Stimulated activated CD8-positive, alpha-beta memory T cell treated with anti-CD3 and anti-CD28 coated beads, Interleukin-12 subunit alpha, Interleukin-12 subunit beta, amount 100 ng/mL, for 24 hours (primary cell): Measurements from ENCODE around the gene PIEZO1.

ENCODE experiments used
- DNase-seq: peaks from one replicate; pipeline ENCODE4 v3.0.0-alpha.2; 2020; ENCODE audit errors: extremely low read depth

PIEZO1 gene

DNA sequence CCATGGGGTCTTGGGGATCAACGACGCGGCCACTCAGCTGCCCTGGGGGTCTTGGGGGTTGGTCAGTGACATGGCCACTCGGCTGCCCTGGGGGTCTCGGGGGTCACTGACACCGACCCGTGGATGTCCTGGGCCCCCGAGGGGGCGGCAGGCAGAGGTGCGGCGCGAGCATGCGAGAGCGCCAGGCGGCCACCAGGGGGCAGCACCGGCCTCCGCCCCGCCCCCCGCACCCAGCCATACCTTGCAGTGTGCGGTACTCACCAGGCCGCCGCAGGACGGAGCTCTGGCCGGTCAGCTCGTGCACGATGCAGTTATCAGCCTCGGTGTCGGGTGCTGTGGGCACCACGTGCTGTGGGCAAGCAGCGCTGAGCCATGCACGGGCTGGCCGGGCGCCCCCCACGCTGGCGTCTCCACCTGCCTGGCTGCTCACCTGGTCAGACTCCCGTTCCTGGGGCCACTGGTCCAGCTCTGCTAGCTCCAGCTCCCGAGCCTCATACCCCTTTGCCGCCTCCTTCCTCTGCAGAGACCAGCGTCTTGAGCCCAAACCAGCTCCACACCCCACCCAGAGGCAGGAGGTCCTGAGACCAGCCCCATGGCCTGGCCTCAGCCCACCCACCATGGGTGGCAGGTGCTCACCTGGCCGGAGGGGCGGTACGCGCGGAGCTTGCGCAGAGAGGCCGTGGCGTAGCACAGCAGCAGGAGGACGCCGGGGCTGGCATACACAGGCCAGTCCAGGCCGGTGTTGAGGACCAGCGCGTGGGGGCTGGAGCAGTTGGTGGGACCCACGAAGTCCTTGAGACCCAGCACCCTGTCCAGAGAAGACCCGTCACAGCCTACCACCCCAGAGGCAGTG, 47.5 kb downstream of the PIEZO1 start:
- no peak for DNase-seq

DNA sequence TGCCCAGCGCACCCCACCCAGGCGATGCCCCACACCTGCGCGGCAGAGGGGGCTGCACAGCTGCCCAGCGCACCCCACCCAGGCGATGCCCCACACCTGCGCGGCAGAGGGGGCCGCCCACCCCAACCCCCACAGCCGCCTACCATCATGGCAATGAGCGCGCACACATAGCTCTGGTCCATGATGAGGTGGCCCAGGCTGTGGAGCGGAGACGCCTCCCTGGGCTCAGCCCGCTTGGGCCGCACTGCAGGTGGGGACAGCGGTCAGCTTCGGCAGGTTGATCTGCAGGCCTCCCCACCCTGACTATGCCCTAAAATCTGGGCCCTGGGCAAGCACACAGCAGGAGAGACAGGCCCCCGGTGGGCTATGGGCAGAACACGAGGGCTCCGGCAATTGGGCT, 48.5 kb downstream of the PIEZO1 start:
- DNase-seq, result no peak

DNA sequence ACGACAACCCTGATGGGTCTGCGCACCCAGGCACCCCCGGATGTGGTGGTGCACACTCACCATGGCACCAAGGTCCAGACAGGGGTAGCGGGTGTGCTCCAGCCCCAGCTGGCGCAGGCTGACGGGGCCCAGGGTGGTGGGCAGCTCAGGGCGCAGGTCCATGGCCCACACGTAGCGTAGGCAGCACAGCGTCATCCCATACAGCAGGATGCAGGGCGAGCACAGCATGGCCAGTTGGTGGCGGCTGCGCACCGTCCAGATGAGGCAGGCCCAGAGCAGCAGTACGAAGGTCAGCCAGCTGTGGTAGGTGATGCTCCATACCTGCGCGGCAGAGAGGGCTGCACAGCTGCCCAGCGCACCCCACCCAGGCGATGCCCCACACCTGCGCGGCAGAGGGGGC, 48.9 kb downstream of the PIEZO1 start:
- no peak for DNase-seq

DNA sequence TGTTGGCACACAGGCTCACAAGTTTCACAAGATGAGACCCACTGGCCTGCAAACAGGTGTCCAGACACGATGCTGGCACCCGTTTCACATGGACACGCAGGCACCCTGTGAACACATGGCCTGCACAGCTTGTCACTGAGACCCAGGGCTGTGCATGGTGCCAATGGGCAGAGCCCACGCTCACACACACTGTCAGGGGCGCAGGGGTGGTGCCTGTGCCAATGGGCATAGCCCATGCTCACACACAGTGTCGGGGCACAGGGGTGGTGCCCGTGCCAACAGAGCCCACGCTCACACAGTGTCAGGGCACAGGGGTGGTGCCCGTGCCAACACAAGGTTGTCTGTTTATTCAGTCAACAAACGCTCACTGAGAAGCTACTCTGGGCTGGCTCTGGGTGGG, 49.4 kb downstream of the PIEZO1 start:
- no peak for DNase-seq

DNA sequence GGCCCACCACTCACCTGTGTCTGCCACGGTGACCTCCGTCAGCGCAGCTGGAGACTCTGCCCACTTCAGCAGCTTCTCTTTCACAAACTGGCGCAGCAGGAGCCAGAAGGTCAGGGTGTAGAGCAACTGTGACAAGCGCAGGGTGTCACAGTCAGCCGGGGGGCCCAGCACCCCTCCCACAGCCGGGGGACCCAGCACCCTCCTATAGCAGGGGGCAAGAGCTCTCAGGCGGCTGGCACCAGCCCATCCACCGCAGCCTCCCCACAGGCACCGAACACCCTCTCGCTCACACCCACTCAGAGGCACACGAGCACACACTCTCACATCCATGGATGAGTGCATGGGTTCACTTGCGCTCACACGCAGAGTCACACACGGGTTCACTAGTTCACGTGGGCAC, 49.9 kb downstream of the PIEZO1 start:
- DNase-seq, result no peak

DNA sequence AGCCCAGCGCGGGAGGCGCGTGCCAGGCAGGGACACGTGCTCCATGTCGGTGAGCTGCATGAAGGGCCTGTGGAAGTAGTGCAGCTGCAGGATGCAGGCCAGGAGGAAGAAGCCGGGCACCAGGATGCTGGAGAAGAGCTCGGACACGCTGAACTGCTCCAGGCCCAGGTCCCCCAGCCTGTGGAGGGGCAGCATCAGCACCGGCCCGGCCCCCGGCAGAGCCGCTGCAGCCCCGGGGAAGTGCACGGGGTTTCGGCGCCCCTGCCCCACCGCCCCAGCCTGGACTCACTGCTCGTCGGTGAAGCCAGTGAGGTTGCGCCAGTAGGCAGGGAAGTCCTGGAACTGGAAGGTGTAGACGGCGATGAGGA, 50.7 kb downstream of the PIEZO1 start:
- no peak for DNase-seq

DNA sequence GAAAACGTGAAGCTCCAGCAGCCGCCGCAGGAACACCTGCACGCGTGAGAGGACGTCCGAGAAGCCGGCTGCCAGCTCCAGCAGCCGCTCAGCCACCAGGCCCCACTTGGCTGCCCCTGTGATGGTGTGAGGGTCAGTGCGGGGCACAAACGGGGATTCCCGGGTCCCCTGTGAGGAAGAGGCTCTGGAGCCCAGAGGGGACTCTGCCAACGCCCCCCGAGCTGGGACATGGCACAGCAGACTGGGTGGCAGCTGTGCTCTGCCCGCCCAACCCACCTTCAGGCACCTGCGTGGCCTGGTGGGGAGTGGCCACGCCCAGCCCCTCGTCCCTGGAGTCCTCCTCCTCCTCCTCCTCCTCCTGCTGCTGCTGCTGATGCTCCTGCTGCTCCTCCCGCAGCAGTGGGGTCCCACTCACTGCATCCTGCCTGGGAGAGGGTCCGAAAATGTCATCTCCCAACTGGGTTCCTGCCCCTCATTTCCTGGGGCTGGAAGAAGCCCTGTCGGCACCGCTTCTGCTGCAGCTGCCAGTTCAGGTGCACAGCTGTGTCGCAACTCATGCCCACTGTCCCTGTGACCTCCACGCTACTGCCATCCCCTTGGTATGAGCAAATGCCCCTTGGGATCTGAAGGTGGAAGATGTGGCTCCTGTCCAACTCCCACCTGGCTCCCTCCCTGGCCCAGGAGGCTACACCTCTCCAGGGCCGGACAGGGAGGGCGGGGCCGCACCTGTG, 51.2 kb downstream of the PIEZO1 start:
- DNase-seq, result no peak

DNA sequence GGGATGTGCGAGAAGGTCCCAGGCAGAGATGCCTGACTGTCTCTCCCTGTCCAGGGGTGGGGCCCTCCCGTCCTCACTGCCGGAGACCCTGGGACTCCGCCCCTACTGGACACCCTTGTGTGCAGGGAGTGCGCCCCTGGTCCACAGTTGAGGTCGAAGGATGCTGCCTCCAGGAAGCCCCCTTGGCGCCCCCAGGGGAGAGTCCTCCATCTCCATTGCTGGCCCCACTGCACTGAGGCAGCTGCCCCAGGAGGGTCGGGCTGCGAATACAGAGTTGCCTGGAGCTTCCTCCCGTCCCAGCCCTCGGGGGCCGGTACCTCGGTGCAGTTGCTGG, 52.1 kb downstream of the PIEZO1 start:
- no peak for DNase-seq

DNA sequence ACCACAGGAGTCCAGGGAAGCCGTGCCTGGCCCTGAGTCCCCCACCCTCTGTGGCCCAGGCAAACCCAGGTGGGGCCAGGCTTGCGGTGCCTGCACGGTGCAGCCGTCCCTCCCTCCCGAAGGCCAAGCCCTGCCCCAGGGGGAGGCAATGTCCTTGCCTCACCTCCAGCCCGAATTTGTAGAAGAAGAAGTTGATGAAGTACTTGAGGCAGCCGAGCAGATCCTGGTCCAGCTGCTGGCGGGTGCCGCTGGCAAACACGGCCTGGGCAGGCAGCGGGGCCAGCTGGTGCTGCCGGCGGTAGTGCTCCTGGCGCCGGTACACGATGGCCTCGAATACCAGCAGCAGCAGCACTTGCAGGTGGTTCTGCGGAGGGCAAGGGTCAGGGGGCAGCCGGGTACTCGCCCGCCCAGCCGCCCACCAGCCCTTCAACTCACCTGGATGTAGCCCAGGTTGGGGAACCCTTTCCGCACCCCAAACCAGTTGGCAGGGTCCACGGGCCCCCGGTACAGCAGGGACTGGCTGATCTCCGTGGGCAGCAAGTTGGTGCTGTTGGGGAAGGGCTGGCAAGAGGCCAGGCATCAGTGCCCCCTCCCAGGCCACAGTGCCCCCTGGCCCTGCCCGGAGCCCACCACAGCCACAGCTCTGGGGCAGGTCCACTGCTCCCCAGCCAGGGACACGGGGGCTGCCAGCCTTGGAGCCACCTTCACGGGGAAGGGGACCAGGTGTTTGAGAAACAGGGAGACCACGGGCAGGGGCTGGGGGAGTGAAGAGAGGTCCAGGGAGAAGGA, 52.7 kb downstream of the PIEZO1 start:
- DNase-seq, result no peak

DNA sequence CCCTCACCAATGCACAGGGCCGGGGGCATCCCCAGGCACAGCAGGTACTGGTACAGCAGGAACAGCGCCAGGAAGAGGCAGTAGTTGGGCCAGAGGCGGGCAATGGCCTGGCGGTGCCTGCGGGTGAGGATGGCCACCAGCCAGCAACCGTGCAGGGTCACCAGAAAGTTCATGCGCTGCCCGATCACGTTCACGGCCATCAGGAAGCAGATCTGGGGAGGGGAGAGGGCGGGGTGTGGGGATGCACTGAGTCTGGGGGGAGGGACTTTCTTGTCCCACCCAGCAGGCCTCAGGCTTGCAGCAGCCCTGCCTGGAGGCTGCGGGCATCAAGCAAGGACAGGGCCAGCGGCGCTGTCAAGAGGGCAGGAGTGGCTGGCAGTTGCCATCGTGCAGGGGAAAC, 53.3 kb downstream of the PIEZO1 start:
- DNase-seq, result no peak

DNA sequence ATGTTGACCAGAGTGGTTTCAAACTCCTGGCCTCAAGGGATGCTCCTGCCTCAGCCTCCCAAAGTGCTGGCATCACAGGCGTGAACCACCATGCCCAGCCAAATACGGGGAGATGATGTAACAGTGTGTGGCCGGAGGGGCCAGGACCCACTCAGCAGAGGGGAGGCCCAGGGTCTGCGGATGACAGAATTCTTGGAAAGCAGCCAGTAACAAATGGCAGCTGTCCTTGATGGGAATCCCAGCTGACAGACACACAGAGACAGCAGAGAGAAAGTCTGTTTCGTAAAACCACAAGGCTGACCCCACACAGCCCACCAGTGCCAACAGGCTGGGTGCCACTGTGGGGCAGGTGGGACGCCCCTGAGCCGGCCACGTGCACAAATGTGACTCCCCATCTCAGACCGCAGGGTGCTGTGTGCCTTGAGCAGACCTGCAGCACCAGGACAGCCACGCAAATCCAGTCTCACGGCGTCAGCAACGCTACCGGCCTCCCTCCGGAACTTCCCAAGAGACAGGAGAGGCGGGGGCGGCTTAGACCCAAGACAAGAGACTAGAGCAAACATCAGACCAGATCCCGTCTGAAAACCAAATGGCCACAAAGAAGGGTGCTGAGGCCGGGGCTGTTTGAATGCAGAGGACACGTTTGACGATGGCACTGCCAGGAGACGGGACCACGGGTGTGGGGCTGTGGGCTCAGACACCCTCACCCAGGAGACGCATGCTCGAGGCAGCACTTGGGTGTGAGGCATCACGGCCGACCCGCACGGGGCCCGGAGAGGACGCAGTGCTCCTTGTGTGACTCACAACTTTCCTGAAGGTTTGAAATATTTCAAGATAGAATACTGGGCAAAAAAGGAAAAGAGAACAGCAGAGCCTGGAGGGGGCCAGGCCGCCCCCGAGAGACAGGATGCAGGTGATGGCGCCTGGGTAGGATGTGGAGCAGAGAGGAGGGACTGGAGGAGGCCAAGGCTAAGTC, 54.1 kb downstream of the PIEZO1 start:
- no peak for DNase-seq

DNA sequence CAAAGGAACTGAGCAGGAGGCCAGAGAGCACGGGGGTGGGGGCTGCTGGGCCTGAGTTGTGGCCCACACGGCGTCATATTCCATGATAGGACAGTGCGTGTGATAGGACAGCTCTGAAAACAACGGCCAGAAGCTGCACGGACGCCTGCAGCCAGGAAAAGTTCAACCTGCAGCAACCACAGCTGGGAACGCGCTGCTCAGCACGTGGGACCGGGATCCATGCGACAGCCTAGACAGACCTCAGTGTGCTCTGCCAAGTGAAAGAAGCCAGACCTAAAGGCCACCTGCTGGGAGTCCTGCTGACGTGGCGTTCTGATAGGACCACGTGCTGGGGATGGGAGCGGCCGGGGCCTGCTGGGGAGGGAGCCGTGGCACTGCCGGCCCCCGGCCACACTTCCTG, 57.1 kb downstream of the PIEZO1 start:
- no peak for DNase-seq

DNA sequence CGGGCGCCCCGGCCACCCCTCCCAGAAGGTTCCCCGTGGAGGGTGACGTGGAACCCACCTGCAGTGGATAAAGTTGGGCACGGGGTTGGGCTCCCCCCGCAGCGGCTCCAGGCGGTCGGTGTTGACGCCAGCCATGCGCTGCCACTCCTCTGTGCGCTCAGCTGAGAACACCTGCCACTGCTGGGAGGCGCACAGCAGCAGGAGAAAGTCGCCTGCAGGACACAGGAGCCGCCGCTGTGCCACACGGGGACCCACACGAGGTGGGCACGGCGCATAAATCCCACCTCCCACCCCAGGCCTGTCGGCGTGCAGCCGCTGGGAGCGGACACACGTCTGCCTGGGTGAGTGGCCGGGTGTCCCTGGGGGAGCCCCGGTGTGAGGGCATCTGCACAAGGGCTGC, 58.0 kb downstream of the PIEZO1 start:
- no peak for DNase-seq

DNA sequence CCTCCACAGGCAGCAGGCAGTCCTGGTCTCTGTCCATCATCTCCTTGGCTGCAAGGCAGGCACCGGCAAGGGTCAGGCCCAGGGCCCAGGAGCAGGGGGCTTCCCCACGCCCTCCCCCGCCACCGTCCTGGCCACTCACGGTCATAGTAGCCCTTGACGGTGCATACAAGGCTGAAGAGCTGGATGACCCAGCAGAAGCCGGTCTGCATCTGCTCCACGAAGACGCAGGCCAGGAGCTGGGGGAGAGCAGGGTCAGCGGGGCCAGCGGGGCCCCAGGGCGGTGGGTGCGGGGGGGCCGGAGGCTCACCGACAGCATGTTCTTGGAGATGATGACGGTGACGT, 58.6 kb downstream of the PIEZO1 start:
- no peak for DNase-seq

DNA sequence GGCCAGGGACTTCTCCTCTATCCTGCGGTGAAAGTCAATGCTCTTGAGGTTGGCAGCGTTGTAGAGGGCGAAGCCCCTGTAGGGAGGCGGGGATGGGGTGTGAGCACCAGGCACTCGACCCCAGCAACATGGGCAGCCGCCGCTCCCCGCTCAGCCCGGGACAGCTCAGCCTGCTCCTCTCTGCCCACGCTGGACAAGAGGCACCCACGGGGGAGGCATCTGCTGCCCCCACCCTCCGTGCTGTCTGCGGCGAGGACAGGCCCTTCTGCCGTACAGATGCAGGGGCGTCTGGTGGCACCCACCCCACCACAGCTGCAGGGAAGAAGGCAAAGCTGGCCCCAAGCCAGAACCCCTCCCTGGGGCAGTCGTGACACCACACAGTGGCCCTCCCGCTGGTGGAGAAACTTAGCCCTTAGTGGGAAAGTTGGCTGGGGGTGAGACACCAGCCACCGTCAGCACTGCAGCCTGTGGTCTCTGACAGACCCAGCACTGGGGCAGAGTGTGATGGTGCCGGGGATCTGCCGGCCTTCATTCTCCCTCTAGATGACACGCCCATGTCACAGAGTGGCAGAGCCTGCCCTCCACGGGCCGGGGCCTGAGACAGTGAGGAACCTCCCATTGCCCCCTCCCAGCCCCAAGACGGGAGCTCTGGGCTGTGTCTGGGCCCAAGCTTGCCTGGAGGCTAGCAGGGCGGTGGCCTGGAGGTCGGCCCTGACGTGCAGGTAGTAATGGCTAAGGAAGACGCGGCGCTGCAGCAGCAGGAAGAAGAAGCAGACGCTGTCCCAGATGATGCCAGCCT, 59.2 kb downstream of the PIEZO1 start:
- no peak for DNase-seq

DNA sequence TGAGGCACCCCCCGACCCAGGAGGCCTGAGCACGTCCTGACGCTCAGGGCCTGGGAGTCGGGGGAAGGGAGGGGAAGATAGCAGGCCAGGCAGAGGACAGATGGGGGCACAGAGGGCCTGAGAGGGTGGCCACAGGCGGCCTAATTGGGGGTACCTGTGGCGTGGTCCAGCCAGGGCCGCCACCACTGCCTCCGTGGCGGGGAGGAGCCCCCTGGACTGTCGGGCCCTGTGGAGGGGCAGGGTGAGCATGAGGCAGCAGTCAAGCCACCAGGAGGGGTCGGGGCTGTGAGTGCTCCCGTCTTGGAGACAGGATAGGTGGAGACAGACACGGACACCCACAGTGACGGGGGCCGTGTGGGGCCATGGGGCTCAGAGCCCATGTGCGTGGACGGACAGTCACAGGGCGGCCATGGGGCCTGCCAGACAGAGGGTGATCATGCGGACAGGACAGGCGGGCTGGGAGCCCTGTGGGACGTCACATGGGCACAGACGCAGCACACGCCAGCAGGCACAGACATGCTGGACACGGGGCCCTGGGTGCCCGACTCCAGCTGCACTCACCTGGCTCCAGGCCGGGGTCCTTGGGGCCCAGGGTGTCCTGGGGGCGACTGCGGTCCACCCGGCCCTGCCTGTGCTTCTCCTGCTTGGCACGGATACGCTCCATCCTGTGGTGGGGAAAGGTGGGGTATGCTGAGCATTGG, 60.0 kb downstream of the PIEZO1 start:
- no peak for DNase-seq

DNA sequence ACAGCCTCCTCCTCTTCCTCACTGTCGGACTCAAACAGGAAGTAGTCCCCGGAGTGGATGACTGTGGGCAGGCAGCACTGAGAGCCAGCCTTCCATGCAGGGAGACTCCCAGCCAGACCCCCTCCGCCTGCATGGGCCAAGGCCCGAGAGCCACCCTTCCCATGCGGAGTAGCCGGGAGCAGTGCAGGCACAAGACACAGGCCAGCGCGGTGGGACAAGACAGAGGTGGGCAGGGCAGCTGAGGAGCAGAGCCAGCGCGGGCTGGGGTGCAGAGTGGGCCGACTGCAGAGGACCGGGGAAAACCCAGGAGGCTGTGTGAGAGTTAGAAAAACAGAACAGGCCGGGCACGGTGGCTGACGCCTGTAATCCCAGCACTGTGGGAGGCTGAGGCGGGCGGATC, 61.1 kb downstream of the PIEZO1 start:
- no peak for DNase-seq

DNA sequence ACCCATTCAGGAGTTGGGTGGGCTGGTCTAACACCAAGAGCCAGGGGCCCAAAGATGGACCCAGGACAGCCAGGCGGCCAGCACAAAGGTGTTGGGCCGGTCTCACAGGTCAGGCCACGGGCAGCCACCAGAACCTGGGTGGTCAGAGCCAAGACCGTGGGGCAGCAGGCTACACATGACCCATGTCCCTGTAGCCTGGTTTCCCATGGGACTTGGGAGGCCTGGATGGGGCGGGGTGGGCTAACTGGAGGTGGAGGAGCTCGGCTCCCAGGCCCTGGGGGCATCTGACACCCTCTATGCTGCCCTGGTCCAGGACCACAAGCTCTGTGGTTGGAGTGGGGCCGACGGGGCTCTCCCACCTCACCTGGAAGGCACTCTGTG, 61.5 kb downstream of the PIEZO1 start:
- no peak for DNase-seq

DNA sequence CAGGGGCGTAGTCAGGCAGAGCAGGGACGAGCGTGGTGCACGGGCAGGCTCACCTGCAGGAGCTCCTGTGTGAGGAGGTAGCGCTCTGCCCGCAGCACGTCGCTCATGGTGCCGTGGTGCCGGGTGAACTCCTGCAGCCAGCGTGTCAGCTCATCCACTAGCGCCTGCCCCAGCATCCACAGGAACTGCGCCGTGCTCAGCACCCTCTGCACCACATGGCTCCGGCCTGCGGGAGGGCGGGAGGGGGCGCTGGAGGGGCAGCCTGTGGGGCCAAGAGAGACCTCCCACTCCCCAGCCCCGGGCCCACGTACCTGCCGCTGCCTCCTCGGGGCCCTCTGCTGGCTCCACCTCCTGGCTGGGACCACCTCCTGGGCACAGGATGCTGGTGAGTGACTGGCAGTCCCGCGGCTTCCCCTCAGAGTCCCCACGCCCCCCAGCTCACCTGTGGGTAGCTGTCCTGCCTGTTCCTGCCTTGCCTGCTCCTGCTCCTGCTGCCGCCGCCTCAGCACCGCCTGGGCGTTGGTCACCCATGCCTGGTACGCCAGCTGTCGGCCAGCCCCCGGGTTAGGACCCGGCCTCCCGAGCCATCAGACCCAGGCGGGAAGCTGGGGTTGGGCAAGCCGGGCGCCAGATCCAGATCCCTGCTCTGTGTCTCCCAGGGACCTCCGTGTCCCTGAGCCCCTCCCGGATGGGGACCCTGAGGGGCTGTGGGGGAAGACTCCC, 62.1 kb downstream of the PIEZO1 start:
- no peak for DNase-seq
